Amniotic stem cell (primary cell): ENCODE data around the gene CEP152.
A peak's percentile ranks its signal among the peaks of the same experiment; 100 is the strongest.

Experiments
- DNase-seq: peaks from one replicate; lab custom pipeline; 2025; lab: John Stamatoyannopoulos, UW

CEP152 gene

DNA sequence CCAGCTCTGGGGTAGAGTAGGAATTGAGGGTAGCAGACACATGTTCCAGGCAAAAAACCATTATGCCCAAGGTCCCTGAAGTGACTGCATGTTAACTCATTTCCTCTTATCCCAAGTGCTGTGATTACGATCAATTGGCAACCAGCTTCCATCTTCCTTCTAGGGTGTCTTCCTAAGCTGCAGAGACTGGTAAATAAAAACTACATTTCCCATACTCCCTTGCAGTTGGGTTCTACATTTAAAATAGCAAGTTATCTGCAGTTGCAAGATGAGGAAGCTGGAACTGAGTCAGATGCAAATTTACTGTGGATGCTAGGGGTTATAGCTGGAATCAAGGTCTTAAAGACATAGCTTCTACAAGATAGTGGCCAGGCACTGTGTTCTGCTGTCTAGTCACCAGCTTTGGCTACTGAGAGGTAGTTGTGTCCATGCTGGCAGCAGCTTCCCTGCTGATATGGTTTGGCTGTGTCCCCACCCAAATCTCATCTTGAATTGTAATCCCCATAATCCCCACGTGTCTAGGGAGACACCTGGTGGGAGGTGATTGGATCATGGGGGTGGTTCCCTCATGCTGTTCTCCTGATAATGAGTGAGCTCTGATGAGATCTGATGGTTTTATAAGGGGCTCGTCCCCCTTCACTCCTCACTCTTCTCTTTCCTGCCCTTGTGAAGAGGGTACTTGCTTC, 114.1 kb downstream of the CEP152 start:
- DNase-seq = no peak

DNA sequence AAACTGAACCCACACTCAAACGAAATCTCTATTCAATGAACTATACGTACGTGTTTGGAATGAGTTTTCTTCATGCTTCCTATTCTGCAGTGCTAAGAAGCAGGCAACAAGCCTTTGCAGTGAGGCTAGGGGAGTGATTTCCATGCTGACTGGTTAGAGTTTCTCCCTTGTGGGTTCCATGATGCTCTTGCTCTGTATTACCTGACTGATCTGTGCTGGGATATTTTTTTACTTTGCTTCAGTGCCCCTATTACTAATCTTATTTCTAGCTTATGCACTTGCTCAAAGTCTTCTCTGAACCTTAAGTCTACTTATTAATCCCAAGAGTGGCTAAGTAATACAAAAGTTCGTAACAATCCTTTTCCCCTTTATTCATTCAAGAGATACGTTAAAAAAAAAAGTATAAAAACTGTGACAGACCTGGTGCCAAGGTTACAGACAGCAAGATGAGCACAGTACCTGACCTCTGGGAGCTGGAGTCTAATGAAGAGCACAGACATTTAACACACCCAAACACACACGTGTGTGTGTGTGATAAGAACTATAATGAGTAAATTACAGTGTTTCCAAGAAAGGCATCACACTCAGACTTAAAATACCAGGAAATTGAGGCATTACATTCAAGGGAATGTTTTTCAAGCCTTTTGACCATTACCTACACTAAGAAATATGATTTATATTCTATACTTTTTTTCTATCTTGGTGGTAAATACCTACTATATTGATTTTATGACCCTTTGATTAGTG, 114.9 kb downstream of the CEP152 start:
- no peak for DNase-seq

DNA sequence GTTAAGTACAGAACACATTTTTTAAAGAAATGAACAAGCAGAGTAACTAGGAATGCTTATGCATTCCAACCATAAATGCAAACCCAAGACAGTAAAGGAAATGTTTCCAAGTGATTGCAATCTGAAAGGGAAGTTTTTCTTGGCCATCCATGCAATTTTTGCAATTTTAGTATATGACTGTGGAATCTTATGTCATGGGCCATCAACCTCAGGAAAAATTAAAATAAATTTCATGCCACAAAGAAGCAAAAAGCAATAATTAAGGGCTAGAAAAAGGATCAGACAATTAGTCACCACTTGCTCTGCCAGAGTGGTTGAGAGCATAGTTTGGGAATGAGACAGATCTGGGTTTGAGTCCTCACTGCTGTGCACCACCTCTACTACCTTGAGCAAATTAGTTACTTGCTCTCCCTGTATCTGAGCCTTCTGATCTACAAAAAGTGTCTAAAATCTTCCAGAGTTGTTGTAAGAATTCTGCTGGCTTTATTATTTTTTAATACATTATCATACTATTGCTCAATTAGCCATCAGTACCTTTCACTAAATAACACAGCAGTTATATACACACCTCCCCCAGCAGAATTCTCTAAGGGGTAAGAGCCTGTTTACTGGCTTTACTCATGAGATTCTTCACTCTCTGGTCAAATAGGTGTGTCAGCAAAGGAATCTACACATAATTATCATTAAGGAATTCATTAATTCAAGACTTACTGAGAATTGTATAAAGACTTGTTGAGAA, 115.6 kb downstream of the CEP152 start:
- DNase-seq = peak; percentile 59

DNA sequence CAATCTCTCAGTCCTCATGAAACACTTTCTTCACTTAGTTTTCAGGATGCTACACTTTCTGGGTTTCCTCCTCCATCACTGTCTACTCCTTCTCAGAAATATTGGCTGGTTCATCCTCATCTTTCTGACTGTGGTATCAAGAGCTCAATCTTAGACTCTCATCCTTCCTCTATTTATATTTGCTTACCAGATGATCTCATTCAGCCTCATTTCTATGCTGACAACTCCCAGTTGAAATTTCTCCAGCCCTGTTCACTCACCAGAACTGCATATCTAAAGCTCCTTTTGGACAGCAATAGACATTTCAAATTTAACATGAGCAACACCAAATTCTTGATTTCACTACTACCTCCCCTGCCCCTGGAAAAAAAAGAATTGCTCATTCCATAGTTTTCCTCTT, 117.4 kb downstream of the CEP152 start:
- DNase-seq = no peak

DNA sequence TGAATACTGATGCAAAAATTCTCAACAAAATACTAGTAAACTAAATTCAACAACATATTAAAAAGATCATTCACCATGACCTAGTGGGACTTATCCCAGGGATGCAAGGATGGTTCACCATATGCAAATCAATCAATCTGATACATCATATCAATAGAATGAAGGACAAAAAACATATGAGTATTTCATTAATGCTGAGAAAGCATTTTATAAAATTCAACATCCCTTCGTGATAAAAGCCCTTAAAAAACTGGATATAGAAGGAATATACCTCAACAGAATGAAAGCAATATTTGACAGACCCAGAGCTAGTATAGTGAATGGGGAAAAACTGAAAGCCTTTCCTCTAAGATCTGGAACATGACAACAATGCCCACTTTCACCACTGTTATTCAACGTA, 122.4 kb downstream of the CEP152 start:
- DNase-seq = no peak
